ENCODE data around the gene NPRL2. TPM values are rescaled to one million over a fixed set of nuclear protein-coding genes. Genes with fewer than 3 reads are reported as not detected.

Gene NPRL2
- total RNA-seq, 2 donors from 2014 or later: 22.8 to 32.1 TPM

DNA sequence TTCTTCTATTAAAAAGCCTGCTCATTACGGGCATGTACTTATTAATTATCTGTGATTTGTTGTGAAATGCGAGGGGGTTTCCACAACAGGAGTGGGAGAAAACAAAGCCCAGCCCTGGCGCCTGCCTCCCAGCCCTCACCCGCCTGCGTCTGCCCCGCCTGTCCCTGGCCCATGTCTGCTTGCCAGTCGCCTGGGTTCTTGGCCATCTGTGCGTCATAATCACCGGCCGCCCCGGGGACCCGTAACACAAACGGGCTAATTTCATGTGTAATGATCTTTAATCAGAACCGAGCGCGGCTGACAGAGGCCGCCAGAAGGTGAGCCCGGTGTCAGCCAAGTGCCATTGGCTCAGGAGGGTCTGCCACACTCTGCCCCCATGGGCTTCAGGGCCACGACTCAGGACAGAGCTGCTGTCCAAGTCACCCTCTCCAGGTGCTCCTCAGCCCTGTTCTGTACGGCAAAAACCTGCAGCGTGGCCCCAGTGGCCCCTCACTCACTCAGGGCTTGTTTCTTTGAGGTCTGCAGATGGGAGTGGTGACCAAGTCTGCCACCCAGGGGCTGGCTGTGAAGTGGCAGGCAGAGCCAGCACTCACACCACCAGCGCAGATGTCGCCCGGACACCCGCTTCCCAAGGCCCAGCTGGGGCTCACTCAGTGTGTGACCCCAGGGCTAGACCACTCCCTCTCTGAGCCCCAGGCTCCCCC lies 37.6 kb upstream of the NPRL2 start:
- Histone ChIP-seq H3K4me3 (no peak overlapping the region), H3K9me3 (no peaks in the 10 kb centered on the region), H3K4me1 (replicated peaks) (no peaks in the 10 kb centered on the region), H3K27ac (no peak overlapping the region), H3K36me3 (no peaks in the 10 kb centered on the region), H3K27me3 (replicated peaks; ENCODE audit: insufficient read depth) (no peaks in the 10 kb centered on the region)
- no peak for DNase-seq (ENCODE audit: low spot score)
- TF ChIP-seq CTCF (IDR thresholded peaks at IDR 0.05) (peak in 1 of 4 experiments; percentile 11), POLR2AphosphoS5 (IDR thresholded peaks at IDR 0.05) (no peak)
- WGBS: 78% methylated on average over 23 of the region's 25 CpGs
- intact Hi-C loops (cut with DNase I): no loop called here

DNA sequence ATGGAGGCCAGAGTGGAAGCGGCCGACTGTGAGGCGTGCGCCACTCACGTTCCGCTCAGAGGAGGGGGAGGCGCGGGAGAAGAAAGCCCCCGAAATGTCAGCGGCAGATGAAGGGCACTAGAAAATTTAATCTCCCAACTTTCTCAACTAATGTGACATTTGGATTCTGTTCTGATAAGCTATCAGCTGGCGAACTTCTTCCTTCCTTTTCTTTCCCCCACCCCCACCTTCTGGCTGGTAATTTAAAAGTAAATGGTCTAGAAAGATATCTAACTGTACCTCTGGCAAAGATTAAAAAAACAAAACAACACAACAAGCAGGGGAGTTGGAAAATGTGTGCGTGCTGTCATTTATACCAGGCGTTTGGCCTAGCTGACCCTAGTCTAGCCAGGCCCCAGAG lies 35.2 kb upstream of the NPRL2 start:
- Histone ChIP-seq H3K36me3 (no peaks in the 10 kb centered on the region), H3K4me1 (replicated peaks) (no peaks in the 10 kb centered on the region), H3K9me3 (no peaks in the 10 kb centered on the region), H3K27ac (no peak overlapping the region), H3K27me3 (replicated peaks; ENCODE audit: insufficient read depth) (no peaks in the 10 kb centered on the region), H3K4me3 (no peak overlapping the region)
- 84% methylated on average over 13 of the region's 13 CpGs for WGBS
- TF ChIP-seq CTCF (IDR thresholded peaks at IDR 0.05) (no peak), POLR2A (IDR thresholded peaks at IDR 0.05) (no peak), POLR2AphosphoS5 (IDR thresholded peaks at IDR 0.05) (no peak)
- DNase-seq (ENCODE audit: low spot score): no peak
- intact Hi-C loops (cut with DNase I): no loop called here

DNA sequence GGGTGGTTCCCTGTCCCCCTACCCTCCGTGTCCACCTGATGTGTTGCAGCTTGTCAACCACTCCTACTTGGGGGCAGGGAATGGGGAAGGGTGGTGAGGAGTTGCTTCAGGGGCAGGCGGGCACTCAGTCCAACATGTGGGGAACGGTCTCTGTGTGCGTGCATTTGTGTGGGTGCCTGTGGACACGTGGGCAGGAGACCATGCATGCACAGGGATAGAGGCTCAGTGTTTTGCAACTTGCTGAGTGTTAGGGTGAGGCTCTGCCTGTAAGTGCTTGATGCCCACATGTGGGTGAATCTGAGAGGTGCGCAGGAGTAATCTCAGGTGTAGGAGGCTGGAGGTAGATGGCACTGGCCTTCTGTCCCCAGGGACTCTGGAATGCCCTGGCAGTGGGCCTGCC lies 33.2 kb upstream of the NPRL2 start:
- intact Hi-C loops (cut with DNase I): no loop called here
- DNase-seq (ENCODE audit: low spot score): no peak
- H3K4me1 ChIP-seq (replicated peaks): no peaks in the 10 kb centered on the region
- no peaks in the 10 kb centered on the region for H3K9me3 ChIP-seq
- TF ChIP-seq POLR2A (IDR thresholded peaks at IDR 0.05) (no peak), POLR2AphosphoS5 (IDR thresholded peaks at IDR 0.05) (no peak), CTCF (IDR thresholded peaks at IDR 0.05) (no peak)
- H3K27me3 ChIP-seq (replicated peaks; ENCODE audit: insufficient read depth): no peaks in the 10 kb centered on the region
- no peak overlapping the region for H3K4me3 ChIP-seq
- H3K36me3 ChIP-seq: no peaks in the 10 kb centered on the region
- no peak overlapping the region for H3K27ac ChIP-seq
- WGBS: 74% methylated on average over 6 of the region's 6 CpGs

DNA sequence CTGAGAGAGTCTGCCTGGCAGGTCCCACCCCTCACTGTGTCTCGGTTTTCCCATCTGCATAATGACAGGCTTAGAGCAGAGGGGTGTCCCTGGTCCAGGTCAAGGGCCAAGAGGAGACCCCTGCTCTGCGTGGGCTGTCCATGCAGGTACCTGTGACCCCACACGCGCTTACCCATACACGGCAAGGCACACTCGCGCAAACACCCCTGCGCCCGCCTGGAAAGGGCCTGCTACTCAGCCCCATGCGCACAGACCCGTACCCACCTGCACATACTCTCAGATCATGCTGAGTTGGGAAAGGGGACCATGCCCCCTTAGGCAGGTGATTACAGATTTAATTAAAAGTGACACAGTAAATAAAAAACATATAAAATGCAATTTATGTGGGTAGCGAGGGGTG lies 32.1 kb upstream of the NPRL2 start:
- Histone ChIP-seq H3K4me1 (replicated peaks) (no peaks in the 10 kb centered on the region), H3K36me3 (no peaks in the 10 kb centered on the region), H3K9me3 (no peaks in the 10 kb centered on the region), H3K27ac (no peak overlapping the region), H3K27me3 (replicated peaks; ENCODE audit: insufficient read depth) (no peaks in the 10 kb centered on the region), H3K4me3 (no peak overlapping the region)
- intact Hi-C loops (cut with DNase I): no loop called here
- no peak for DNase-seq (ENCODE audit: low spot score)
- 86% methylated on average over 12 of the region's 12 CpGs for WGBS
- TF ChIP-seq CTCF (IDR thresholded peaks at IDR 0.05): no peak
- TF ChIP-seq POLR2AphosphoS5 (IDR thresholded peaks at IDR 0.05): no peak
- no peak for TF ChIP-seq POLR2A (IDR thresholded peaks at IDR 0.05)

DNA sequence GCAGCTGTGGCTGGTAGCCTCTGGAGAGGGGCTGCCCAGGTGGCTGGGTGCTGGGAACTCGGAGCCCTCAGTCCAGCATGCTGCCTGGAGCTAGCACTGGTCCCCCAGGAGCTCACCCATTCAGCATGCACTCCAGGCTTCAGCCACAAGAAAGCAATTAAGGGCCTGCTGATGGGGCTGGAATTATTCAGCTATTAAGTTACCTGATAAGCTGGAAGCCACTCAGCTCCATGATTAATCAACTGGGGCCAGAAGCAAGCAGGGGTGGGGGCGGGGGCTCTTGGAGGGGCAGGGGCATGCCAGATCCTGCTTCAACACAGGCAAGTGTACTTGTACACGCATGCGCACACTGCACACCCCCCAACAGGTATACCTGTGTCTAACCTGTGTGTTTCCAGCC lies 30.8 kb upstream of the NPRL2 start:
- DNase-seq (ENCODE audit: low spot score): no peak
- WGBS: 83% methylated on average over 4 of the region's 4 CpGs
- Histone ChIP-seq H3K27me3 (replicated peaks; ENCODE audit: insufficient read depth) (no peaks in the 10 kb centered on the region), H3K36me3 (no peaks in the 10 kb centered on the region), H3K4me1 (replicated peaks) (no peaks in the 10 kb centered on the region), H3K27ac (no peak overlapping the region), H3K4me3 (no peak overlapping the region), H3K9me3 (no peaks in the 10 kb centered on the region)
- intact Hi-C loops (cut with DNase I): no loop called here
- TF ChIP-seq POLR2A (IDR thresholded peaks at IDR 0.05) (no peak), CTCF (IDR thresholded peaks at IDR 0.05) (no peak), POLR2AphosphoS5 (IDR thresholded peaks at IDR 0.05) (no peak)

Data from prostate gland (tissue), 2 donors.